H1 (cell line): ENCODE results near the gene TDRD9.

ENCODE experiments used
- BRCA1 ChIP-seq: IDR thresholded peaks from 2 replicates; pipeline ENCODE4 v1.6.1; 2012; ENCODE audit warnings: low read depth, low read length, improper control_type of control experiment
- E2F6 ChIP-seq: IDR thresholded peaks from 2 replicates; pipeline ENCODE4 v1.6.1; 2012; ENCODE audit warnings: inconsistent platforms
- HDAC2 ChIP-seq, 2 experiments: fragments of 300-600 bp in 1 of 2; sonication (generic) in 1 of 2; IDR thresholded peaks; 2 replicates each; pipeline ENCODE4 v1.6.1; 2011 to 2012; ENCODE audit warnings: low read depth in 2 of 2, low read length in 2 of 2, mild to moderate bottlenecking in 2 of 2, moderate library complexity in 2 of 2, borderline replicate concordance in 1 of 2, inconsistent platforms in 1 of 2
- JUND ChIP-seq: IDR thresholded peaks from 2 replicates; pipeline ENCODE4 v1.6.1; 2011; ENCODE audit warnings: mild to moderate bottlenecking, improper control_type of control experiment, low read length
- POLR2A ChIP-seq, 2 experiments: IDR thresholded peaks; 1 replicate in 1 of 2; 2 replicates in 1 of 2; pipeline ENCODE4 v1.6.1; 2011; ENCODE audit warnings: low read depth in 2 of 2, low read length in 2 of 2, mild to moderate bottlenecking in 2 of 2; ENCODE audit errors: control extremely low read depth in 1 of 2
- TAF1 ChIP-seq: IDR thresholded peaks from 2 replicates; pipeline ENCODE4 v1.6.1; 2011; ENCODE audit warnings: mild to moderate bottlenecking, low read depth, low read length
- TEAD4 ChIP-seq: IDR thresholded peaks from 2 replicates; pipeline ENCODE4 v1.6.1; 2012; ENCODE audit warnings: low read depth, low read length, inconsistent platforms, mixed read lengths
- TF ChIP-seq, protein P1 (sequence below), 3 experiments: IDR thresholded peaks; 1 replicate in 2 of 3; 2 replicates in 1 of 3; pipeline versions ENCODE4 v1.5.1 to v1.6.1; 2011; ENCODE audit warnings: low read length in 3 of 3, mild to moderate bottlenecking in 3 of 3, inconsistent platforms in 2 of 3, low read depth in 1 of 3, moderate library complexity in 1 of 3; ENCODE audit not compliant: insufficient read depth in 1 of 3; ENCODE audit errors: control extremely low read depth in 1 of 3

DNA sequence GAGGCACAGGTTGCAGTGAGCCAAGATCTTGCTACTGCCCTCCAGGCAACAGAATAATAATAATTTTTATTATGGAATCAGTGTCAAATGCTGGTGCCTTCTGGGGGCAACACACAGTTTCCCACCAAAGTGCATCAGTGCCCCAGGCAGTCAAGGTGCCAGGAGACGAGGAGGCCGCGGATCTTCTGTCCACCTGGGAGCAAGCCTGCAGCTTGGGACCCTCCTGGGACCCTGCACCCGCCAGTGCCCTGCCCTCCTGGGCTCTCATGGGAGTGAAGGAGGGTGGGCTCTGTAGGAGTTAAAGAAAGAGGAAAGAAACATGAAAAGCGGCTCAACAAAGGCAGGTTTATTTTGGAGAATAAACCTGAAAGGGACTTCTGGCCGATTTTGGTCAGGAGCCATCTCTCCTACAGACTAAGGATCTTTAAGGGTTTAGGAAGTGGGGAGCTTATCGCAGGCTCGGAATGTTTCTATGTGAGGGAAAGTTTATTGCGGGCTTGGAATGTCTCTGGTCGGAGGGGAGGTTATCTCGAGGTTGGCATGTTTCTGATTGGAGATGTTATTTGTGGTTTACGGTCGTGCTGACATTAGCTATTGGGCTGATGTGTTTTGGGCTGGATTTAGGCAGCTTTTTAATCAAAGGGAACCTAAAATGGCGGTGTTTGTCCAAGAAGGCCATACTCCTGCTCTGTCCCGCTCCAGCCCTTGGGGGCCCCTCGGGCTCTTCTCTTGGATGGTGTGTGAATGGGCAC lies 156.2 kb downstream of the TDRD9 start:
- TF ChIP-seq TAF1 (no peak), HDAC2 (IDR thresholded peaks at IDR 0.05; ENCODE audit: borderline replicate concordance in 1 of 2, low read depth in 2 of 2, low read length in 2 of 2) (no peak), E2F6 (no peak), BRCA1 (no peak), POLR2A (IDR thresholded peaks at IDR 0.05; ENCODE audit: control extremely low read depth in 1 of 2, low read depth in 2 of 2, low read length in 2 of 2) (no peak), TEAD4 (no peak), JUND (no peak)
- TF ChIP-seq, protein P1, sequence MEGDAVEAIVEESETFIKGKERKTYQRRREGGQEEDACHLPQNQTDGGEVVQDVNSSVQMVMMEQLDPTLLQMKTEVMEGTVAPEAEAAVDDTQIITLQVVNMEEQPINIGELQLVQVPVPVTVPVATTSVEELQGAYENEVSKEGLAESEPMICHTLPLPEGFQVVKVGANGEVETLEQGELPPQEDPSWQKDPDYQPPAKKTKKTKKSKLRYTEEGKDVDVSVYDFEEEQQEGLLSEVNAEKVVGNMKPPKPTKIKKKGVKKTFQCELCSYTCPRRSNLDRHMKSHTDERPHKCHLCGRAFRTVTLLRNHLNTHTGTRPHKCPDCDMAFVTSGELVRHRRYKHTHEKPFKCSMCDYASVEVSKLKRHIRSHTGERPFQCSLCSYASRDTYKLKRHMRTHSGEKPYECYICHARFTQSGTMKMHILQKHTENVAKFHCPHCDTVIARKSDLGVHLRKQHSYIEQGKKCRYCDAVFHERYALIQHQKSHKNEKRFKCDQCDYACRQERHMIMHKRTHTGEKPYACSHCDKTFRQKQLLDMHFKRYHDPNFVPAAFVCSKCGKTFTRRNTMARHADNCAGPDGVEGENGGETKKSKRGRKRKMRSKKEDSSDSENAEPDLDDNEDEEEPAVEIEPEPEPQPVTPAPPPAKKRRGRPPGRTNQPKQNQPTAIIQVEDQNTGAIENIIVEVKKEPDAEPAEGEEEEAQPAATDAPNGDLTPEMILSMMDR (IDR thresholded peaks at IDR 0.05; ENCODE audit: control extremely low read depth in 1 of 3, insufficient read depth in 1 of 3, low read depth in 1 of 3, low read length in 3 of 3), result no peak
